Upper lobe of left lung (tissue), 4 donors: ENCODE measurements around the gene SECTM1.

Experiments
- EP300 ChIP-seq, 4 donors: sonication (generic); formaldehyde crosslinking; IDR thresholded peaks; one replicate each; pipeline ENCODE4 v1.5.1; 2017; ENCODE audit warnings: antibody characterized with exemption in 4 of 4, control low read depth in 2 of 4
- POLR2AphosphoS5 ChIP-seq, 2 donors: sonication (generic); formaldehyde crosslinking; IDR thresholded peaks; one replicate each; pipeline ENCODE4 v1.5.1; 2017; ENCODE audit warnings: antibody characterized with exemption in 2 of 2
- TF ChIP-seq, protein P1 (sequence below), 6 experiments: fragments of 450-650 bp in 4 of 6; fragments of 200-600 bp in 2 of 6; sonication (generic) in 2 of 6; IDR thresholded peaks; one replicate each; pipeline ENCODE4 v1.5.1; 2016 to 2019; ENCODE audit warnings: antibody characterized with exemption in 6 of 6

DNA sequence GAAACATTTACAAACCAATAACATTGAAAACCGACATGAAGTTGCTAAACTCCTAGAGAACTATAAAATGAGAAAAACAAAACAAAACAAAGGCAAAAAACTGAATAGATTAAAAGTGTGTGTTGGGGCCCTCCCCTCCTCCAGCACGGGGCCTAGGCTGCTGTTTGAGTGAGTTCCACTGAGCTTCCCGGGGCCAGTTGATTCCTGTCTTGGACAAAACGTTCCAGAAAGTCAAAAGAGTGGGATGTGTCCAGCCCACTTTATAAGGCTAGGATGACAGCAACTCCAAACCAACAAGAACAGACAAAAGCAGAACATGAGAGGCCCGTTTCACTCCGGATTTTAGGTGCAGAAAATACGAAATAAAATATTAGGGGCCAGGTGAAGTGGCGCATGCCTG, 48.4 kb downstream of the SECTM1 start:
- TF ChIP-seq, protein P1, sequence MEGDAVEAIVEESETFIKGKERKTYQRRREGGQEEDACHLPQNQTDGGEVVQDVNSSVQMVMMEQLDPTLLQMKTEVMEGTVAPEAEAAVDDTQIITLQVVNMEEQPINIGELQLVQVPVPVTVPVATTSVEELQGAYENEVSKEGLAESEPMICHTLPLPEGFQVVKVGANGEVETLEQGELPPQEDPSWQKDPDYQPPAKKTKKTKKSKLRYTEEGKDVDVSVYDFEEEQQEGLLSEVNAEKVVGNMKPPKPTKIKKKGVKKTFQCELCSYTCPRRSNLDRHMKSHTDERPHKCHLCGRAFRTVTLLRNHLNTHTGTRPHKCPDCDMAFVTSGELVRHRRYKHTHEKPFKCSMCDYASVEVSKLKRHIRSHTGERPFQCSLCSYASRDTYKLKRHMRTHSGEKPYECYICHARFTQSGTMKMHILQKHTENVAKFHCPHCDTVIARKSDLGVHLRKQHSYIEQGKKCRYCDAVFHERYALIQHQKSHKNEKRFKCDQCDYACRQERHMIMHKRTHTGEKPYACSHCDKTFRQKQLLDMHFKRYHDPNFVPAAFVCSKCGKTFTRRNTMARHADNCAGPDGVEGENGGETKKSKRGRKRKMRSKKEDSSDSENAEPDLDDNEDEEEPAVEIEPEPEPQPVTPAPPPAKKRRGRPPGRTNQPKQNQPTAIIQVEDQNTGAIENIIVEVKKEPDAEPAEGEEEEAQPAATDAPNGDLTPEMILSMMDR (IDR thresholded peaks at IDR 0.05) = no peak
- TF ChIP-seq EP300 (IDR thresholded peaks at IDR 0.05) (no peak), POLR2AphosphoS5 (IDR thresholded peaks at IDR 0.05) (no peak)
